Hepatocyte (in vitro differentiated cells): ENCODE measurements around the gene MUC20. TPM values are rescaled to one million over a fixed set of nuclear protein-coding genes. Genes with fewer than 3 reads are reported as not detected.

Experiments used
- DNase-seq: peaks from one replicate; pipeline ENCODE4 v3.0.0-alpha.2; 2016; ENCODE audit warnings: low spot score
- H2AFZ ChIP-seq: fragments of 200-600 bp; sonication (generic); 2 replicates; pipeline ENCODE4 v1.6.0; 2016; ENCODE audit warnings: antibody characterized with exemption, mild to moderate bottlenecking
- H3K27ac ChIP-seq: fragments of 200-600 bp; sonication (generic); 2 replicates; pipeline ENCODE4 v1.5.1; 2016; ENCODE audit warnings: mild to moderate bottlenecking
- H3K27me3 ChIP-seq: fragments of 200-600 bp; sonication (generic); 2 replicates; pipeline ENCODE4 v1.6.1; 2016
- H3K36me3 ChIP-seq: fragments of 200-600 bp; sonication (generic); replicated peaks from 2 replicates; pipeline ENCODE4 v1.5.1; 2016; ENCODE audit warnings: low read depth; ENCODE audit not compliant: insufficient read depth
- H3K4me1 ChIP-seq: fragments of 200-600 bp; sonication (generic); 2 replicates; pipeline ENCODE4 v1.5.1; 2016; ENCODE audit warnings: mild to moderate bottlenecking, moderate library complexity; ENCODE audit not compliant: insufficient read depth
- H3K4me2 ChIP-seq: fragments of 200-600 bp; sonication (generic); 2 replicates; pipeline ENCODE4 v1.6.0; 2016
- H3K4me3 ChIP-seq: fragments of 200-600 bp; sonication (generic); 2 replicates; pipeline ENCODE4 v1.5.1; 2016; ENCODE audit warnings: mild to moderate bottlenecking
- H3K79me2 ChIP-seq: fragments of 200-600 bp; sonication (generic); 2 replicates; pipeline ENCODE4 v1.6.0; 2017; ENCODE audit warnings: mild to moderate bottlenecking
- H3K9me2 ChIP-seq: fragments of 200-600 bp; sonication (generic); replicated peaks from 2 replicates; pipeline ENCODE4 v1.6.0; 2017; ENCODE audit warnings: mild to moderate bottlenecking; ENCODE audit not compliant: insufficient read depth
- H3K9me3 ChIP-seq: fragments of 200-600 bp; sonication (generic); 2 replicates; pipeline ENCODE4 v1.5.1; 2016; ENCODE audit warnings: low read depth, mild to moderate bottlenecking
- H4K20me1 ChIP-seq: fragments of 200-600 bp; sonication (generic); 2 replicates; pipeline ENCODE4 v1.6.0; 2016; ENCODE audit warnings: mild to moderate bottlenecking; ENCODE audit not compliant: insufficient read depth, poor library complexity, severe bottlenecking
- EZH2 ChIP-seq: fragments of 200-600 bp; sonication (generic); IDR thresholded peaks from 2 replicates; pipeline ENCODE4 v1.6.1; 2016; ENCODE audit warnings: antibody characterized with exemption, mild to moderate bottlenecking, borderline replicate concordance
- EZH2phosphoT487 ChIP-seq: fragments of 200-600 bp; sonication (generic); IDR thresholded peaks from one replicate; pipeline ENCODE4 v1.6.1; 2018; ENCODE audit warnings: antibody characterized with exemption, mild to moderate bottlenecking, low read depth, moderate library complexity; ENCODE audit not compliant: unreplicated experiment, severe bottlenecking
- WGBS: methylation state at CpG from one replicate; pipeline ENCODE4 v1.1.6; 2016; ENCODE audit warnings: low lambda C conversion rate; ENCODE audit errors: missing lambda C conversion rate; 5-methylcytosine and 5-hydroxymethylcytosine counted together
- polyA plus RNA-seq: library from polyadenylated mRNA; unstranded; fragments of >200 nt; fragmentation: Nextera tagmentation; extraction: Ambion mirVana; gene quantifications from 2 replicates; pipeline ENCODE4 v1.2.1, GENCODE V29; 2016
- total RNA-seq: library from RNA; depleted of rRNA; stranded (reverse); fragments of >200 nt; gene quantifications from 2 replicates; pipeline ENCODE4 v1.2.3, GENCODE V29; 2014
- TF ChIP-seq, protein P1 (sequence below): fragments of 200-600 bp; sonication (generic); IDR thresholded peaks from 2 replicates; pipeline ENCODE4 v1.5.1; 2016; ENCODE audit warnings: antibody characterized with exemption, mild to moderate bottlenecking; ENCODE audit not compliant: poor library complexity

Gene MUC20
- total and polyA plus RNA-seq, 2 experiments from 2014 or later = 4.5 to 8.2 TPM

DNA sequence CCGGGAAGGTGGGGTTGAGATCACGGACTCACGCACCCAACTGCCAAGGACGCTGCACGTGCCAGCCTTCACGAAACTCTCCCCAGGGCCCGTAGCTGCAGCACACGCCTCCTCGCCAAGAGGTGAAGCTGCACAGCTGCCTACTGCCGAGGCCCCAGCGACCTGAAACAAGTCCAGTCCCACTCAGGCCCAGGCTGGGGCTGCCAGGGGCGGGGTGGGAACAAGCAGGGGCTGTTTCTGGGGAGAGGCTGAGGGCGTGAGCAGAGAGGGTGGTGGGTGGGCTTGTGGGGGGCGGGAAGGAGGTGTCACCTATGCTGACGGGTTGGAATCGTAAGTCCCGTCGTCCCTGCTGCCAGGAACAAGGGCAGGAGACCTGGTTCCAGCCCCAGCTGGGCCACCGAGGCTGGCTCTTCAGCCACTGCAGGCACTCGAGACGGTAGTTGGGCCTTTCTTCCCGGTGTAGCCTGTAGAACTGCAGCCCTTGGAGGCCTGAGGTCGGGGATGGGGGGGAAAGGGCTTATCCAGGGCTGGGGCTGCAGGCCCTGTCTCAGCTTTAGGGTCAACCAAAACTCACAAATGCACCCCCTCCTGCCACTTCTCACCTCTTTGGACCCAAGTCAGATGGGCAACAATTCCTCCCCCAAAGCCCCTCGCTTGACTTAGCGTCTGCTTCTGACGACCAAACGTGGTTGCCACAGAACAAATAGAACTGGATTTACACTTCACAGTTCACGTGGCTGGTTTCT, 44.4 kb downstream of the MUC20 start:
- Histone ChIP-seq H3K4me1 (no peaks in the 10 kb centered on the region), H3K9me3 (no peaks in the 10 kb centered on the region), H3K27me3 (no peaks in the 10 kb centered on the region), H3K4me3 (no peak overlapping the region), H3K36me3 (no peaks in the 10 kb centered on the region), H3K9me2 (no peaks in the 10 kb centered on the region), H3K27ac (no peak overlapping the region), H2AFZ (no peak overlapping the region), H3K4me2 (no peak overlapping the region), H3K79me2 (no peaks in the 10 kb centered on the region), H4K20me1 (no peaks in the 10 kb centered on the region)
- WGBS = 91% methylated on average over 20 of the region's 28 CpGs
- no peak for DNase-seq
- TF ChIP-seq EZH2phosphoT487 = no peak
- TF ChIP-seq EZH2 = no peak
- TF ChIP-seq, protein P1, sequence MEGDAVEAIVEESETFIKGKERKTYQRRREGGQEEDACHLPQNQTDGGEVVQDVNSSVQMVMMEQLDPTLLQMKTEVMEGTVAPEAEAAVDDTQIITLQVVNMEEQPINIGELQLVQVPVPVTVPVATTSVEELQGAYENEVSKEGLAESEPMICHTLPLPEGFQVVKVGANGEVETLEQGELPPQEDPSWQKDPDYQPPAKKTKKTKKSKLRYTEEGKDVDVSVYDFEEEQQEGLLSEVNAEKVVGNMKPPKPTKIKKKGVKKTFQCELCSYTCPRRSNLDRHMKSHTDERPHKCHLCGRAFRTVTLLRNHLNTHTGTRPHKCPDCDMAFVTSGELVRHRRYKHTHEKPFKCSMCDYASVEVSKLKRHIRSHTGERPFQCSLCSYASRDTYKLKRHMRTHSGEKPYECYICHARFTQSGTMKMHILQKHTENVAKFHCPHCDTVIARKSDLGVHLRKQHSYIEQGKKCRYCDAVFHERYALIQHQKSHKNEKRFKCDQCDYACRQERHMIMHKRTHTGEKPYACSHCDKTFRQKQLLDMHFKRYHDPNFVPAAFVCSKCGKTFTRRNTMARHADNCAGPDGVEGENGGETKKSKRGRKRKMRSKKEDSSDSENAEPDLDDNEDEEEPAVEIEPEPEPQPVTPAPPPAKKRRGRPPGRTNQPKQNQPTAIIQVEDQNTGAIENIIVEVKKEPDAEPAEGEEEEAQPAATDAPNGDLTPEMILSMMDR = no peak

GRCh38 chr3:195766671-195767070, 45.9 kb downstream of the MUC20 start:
- DNase-seq = no peak
- WGBS = 94% methylated on average over 14 of the region's 14 CpGs
- H3K4me2 ChIP-seq = no peak overlapping the region
- no peaks in the 10 kb centered on the region for H3K79me2 ChIP-seq
- H4K20me1 ChIP-seq = no peaks in the 10 kb centered on the region
- no peaks in the 10 kb centered on the region for H3K9me2 ChIP-seq
- no peaks in the 10 kb centered on the region for H3K36me3 ChIP-seq
- TF ChIP-seq EZH2 (no peak), EZH2phosphoT487 (no peak)
- TF ChIP-seq, protein P1 = no peak
- H3K27ac ChIP-seq = no peak overlapping the region
- H3K27me3 ChIP-seq = no peaks in the 10 kb centered on the region
- no peaks in the 10 kb centered on the region for H3K9me3 ChIP-seq
- H3K4me3 ChIP-seq = no peak overlapping the region
- H2AFZ ChIP-seq = no peak overlapping the region
- H3K4me1 ChIP-seq = no peaks in the 10 kb centered on the region

DNA sequence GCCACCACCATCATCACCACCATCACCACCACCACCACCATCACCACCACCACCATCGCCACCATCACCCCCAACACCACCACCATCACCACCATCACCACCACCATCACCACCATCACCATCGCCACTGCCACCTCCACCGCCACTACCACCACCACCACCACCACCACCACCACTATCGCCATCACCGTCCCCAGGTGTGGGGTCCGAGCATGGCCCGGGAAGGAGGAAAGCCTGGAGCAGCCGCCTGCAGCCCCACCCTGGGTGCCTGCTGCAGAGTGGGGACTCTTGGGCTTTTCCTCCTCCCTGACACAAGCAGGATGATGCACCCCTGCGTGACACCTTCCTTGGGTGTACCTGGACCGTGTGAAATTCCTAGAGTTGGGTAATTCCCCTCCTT, 47.0 kb downstream of the MUC20 start:
- Histone ChIP-seq H3K27ac (no peak overlapping the region), H2AFZ (no peak overlapping the region), H3K36me3 (no peaks in the 10 kb centered on the region), H3K9me2 (no peaks in the 10 kb centered on the region), H3K4me1 (no peaks in the 10 kb centered on the region), H3K4me3 (no peak overlapping the region), H3K9me3 (no peaks in the 10 kb centered on the region), H3K79me2 (no peaks in the 10 kb centered on the region), H3K27me3 (no peaks in the 10 kb centered on the region), H3K4me2 (no peak overlapping the region), H4K20me1 (no peaks in the 10 kb centered on the region)
- no peak for DNase-seq
- TF ChIP-seq EZH2phosphoT487 (no peak), EZH2 (no peak)
- TF ChIP-seq, protein P1 = no peak
- 77% methylated on average over 9 of the region's 10 CpGs for WGBS
